Activated effector memory CD4-positive, alpha-beta T cell treated with anti-CD3 and anti-CD28 coated beads, Interleukin-2, amount 50 U/mL, for 16 hours (primary cell): ENCODE measurements around the gene CCDC158.
"Not testable (repeated sequence)": the region's sequence is repeated elsewhere in the genome, so short reads cannot be mapped to it uniquely, and the experiment has no call there.

ENCODE experiments used
- DNase-seq: peaks from one replicate; pipeline ENCODE4 v3.0.0-alpha.2; 2020

CCDC158 gene

DNA sequence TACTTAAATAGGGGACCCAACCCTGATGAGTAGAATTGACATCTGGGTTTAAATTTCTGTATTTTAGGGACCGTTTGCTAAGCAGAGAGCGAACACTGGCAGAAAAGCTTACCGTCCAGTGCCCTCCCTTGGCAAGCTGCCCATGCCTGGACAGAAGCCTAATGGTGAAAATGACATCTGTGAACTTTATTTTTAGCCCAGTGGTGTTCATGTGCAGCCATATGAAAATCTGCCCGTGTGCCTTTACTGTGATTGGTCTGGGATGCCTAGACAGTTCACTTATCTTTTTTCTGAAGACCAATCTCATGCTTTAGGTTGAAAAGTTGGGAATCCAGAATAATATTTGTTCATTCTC is 113.3 kb downstream of the CCDC158 start:
- no peak for DNase-seq

DNA sequence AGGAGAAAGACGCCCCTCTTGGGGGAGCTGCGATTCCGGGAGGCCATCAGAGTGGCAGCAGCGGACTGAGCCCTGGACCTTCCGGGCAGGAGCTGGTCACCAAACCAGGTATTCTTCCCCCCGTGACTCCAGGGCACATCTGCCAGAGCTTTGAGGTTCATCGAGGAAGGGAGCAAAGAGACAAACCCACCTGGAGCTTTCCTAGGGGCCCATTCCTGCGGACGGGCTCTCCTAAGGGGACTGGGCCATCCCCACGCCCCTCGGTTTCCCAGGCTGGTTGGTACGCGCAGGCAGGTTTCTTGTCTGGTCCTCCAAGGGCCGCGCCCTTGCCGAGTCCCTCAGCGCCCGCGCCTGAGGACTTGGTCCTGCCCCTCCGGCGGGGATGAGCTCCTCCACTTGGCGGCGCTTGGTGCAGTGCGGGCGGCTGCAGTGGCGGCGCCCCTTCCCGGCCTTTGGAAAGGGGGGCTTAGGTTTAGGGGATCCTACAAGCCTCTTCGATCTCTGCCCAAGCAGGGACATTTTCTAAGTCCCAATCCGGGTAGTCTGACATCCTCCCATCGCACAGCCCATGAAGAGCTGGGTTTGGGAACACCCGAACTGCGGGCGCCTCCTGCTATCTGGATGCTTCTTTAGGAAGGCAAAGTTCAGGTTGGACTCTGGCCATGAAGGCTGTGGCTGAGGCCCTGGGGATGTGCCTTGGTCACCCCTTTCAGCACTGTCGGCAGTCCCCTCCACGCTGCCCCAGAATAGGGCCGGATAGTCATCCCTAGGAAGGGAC is 113.9 kb downstream of the CCDC158 start:
- DNase-seq: peak; percentile 66

GRCh38 chr4:76305971-76306881 is 114.7 kb downstream of the CCDC158 start, which contains the start of gene STBD1:
TSS of gene STBD1 (plus strand) at chr4:76306733. CDS start at chr4:76306770, 37 bp downstream.
- peak; percentile 71 for DNase-seq

- DNase-seq: peak; percentile 62
Observed at GRCh38 chr4:76305033-76305687, 115.8 kb downstream of the CCDC158 start.

GRCh38 chr4:76302826-76303438 is 118.0 kb downstream of the CCDC158 start:
- DNase-seq: no peak

GRCh38 chr4:76301775-76302162 is 119.2 kb downstream of the CCDC158 start:
- DNase-seq: no peak

GRCh38 chr4:76301068-76301774 is 119.7 kb downstream of the CCDC158 start:
- no peak for DNase-seq

DNA sequence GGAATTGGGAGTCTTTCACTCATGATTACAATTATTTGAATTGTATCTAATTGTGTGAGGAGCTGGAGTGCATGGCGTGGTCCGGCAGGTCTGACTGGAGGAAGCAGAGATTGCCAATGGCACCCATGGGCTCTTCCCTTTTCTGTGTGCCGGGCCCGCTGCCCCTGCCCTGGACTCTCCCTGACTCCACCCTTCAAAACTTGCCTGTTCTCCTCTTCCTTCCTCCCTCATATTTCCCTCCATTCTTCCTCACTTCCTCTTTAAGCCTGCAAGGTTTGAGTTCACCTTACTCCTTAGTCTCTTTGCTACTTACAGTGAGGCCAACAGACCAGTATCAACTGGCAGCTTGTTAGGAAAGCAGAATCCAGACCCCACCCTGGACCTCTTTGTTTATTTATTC is 120.9 kb downstream of the CCDC158 start:
- no peak for DNase-seq

DNA sequence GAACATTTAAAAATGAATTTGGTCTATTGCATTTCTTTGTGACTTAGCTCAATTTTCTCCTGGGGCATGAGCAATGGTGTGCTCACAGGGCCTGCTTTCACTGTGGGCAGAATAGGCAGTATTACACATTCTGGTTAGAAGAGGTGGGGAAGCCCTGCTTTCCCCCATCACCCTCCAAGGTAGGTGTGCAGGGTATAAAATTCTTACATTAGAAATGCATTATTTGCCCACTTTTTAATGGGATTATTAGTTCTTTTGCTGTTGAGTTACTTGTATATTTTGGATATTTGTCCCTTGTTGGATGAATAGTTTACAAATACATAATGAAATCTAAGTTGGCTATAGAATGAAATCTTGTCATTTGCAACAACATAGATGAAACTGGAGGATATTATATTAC is 122.7 kb downstream of the CCDC158 start:
- DNase-seq: no peak

DNA sequence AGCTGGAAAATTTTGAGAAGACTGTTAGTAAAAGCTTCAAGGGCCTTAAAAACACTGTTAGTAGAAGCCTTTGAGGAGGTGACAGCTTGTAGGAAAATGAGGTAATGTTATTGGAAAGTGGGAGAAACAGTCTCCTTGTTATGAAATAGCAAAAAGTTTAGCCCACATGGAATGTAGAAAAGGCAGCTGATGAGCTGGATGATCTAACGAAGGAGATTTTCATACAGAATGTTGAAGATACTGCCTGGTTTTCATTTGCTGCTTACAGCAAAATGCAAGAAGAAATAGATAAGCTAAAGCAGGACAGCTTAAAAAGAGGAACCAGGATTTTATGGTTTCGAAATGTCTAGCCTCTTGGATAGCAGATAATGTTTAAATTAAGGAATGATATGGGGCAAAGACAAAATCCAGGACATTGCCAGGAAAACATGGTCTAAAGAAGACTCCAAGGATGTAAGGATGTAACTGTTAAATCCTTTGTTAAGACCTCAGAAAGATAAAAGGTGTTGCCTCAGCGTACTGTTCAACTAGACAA is 124.6 kb downstream of the CCDC158 start:
- DNase-seq: no peak

- DNase-seq: no peak
Observed at GRCh38 chr4:76293772-76294171, 127.2 kb downstream of the CCDC158 start.

DNA sequence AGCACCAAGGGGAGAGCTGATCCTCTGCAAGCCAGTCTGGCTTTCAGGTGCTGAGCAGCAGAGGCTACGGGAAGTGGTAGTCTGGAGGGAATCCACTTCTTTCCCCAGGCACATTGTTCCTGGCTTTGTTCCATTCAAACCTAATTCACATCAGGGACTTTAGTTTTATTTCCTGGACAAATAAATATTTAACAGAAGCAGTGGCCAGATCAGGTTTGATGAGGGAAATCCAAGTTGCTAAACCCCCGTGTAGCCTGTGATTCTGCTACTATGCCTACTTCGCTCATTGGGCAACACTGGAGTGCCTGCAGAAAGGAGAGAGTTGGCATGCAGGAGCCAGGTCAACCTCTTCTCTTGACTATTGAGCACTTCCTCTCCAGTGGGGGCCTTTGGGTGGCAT is 128.2 kb downstream of the CCDC158 start:
- no peak for DNase-seq

DNA sequence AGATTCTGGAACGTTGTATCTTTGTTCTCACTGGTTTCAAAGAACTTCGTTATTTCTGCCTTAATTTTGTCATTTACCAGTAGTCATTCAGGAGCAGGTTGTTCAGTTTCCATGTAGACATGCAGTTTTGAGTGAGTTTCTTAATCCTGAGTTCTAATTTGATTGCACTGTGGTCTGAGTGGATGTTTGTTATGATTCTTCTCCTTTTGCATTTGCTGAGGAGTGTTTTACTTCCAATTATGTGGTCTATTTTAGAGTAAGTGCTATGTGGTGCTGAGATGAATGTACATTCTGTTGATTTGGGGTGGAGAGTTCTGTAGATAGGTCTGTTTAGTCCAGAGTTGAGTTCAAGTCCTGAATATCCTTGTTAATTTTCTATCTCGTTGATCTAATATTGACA is 133.1 kb downstream of the CCDC158 start:
- DNase-seq: not testable (repeated sequence)

DNA sequence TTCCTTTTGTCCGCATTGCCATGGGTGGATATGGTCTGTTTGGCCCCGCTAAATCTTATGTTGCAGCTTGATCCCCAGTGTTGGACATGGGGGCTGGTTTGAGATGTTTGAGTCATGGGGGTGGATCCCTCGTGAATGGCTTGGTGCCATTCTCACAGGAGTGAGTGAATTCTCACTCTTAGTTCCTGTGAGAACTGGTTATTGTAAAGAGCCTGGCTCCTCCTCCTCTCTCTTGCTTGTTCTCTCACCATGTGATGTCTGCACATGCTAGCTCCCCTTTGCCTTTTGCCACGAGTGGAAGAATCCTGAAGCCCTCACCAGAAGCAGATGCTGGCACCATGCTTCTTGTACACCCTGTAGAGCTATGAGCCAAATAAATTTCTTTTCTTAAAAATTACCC is 137.0 kb downstream of the CCDC158 start:
- no peak for DNase-seq

DNA sequence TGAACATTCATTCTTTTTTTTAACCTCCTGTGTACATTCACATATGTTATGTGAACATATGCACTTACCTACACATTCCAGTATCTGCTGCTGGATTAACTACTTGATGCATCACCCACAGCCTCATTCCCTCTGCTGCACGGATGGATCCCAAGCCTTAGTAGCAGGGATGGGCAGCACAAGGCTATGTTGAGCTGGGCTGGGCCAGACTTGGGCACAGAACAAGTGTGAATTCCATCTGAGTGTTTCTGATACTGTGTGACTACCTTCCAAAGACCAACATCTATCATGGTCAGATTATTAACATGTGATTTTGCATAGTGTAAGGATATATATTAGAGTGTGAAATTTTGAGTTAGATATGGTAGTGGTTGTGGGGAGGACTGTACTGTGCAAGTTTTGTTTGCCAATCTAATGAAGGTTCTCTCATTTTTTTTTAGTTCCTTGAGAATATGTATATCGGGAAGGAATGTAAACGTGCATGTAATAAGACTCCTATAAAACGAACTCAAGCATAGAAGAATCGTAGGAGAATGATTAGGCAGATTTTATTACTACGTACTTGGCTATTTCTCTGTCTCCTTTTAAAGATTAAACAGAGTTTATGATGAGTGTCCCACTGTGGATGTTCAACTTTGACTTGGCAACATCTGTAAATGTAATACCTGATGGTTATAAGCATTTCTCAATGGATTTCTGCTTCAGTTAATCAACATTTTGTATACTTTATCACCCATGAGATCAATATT is 137.8 kb downstream of the CCDC158 start:
- no peak for DNase-seq

DNA sequence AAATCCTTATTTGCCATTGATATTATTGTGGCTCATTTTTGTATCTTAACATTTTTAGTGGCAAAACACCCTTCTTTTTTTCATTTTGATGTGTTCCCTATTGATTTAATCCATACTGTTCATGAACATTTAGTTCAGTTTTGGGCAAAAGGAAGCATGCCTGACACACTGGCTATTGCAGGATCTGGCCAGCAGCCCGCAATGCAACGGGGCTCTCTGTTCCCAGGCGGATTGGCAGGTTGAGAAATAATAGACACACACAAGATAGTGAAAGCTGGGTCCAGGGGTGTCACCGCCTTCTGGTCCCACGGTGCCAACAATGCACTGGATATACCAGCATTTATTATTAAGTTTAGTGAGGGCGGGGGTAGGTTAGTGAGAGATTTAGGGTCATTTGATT is 139.3 kb downstream of the CCDC158 start:
- not testable (repeated sequence) for DNase-seq

DNA sequence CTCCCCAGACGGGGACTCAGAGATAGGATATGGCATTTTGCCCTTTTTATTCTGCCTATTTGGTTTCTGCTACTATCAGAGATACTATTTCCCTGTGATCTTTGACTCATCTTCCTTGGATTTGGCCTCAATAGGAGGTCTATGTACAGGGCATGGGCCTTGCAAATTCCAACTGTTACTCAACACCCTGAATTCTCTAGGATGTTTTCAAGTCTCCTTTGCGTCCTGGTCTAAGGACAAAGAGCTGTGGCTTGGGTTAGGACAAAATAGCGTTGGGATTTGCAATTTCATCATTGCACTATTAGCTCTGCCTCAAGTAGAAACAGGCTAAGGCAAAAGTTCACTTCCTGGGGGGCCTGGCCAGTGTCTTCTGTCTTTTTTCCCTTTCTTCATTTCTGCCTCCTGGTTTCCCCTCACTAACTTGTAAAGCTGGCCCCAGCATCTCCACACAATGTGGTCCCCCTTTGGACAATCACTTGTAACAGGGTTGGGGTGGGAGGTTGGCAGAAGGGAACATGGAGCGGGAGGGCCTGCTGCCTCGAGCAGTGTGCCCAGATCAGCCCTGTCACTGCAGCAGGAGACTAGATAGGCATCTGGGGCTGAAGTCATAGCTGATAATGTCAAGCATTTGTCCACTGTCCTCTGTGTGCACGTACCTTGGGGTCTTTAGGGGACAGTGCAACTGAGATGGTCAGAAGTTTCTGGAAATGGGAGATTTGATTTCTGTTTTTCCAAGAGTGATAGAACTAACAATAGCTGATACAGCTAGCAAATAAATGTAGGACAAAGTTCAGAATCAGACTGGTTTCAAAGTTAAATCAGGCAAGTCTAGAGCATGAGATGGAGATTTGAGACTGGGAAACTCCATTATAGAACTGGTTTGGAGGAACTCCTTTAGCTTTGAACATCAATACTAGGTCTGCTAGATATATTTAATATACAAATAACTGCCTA is 140.2 kb downstream of the CCDC158 start:
- no peak for DNase-seq

DNA sequence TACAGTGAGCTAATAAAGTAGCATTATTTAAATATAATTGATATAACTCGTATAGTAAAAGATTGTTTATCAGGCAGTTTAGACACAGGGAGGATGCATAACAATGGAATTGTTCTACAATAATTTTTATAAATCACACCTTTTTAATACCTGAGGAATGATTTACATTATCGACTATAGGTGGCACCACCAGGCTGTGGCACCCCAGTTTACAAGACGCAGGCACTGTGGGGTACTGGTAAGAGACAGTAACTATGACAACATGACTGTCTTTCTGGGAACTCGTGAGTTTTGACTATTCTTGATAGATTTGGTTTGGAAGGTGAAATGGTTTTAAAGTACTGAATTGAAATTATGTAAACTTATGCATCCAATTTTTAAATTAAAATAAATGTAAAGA is 141.5 kb downstream of the CCDC158 start:
- DNase-seq: no peak

GRCh38 chr4:76278583-76278982 is 142.4 kb downstream of the CCDC158 start:
- no peak for DNase-seq

- DNase-seq: no peak
Observed at GRCh38 chr4:76277667-76278066, 143.3 kb downstream of the CCDC158 start.
